ACC112 (cell line): ENCODE measurements around the gene MUC13.

Experiments
- H2AFZ ChIP-seq: fragments of 200-600 bp; sonication (generic); one replicate; pipeline ENCODE4 v1.6.0; 2017; ENCODE audit warnings: antibody characterized with exemption, low read length; ENCODE audit not compliant: unreplicated experiment
- H3K27ac ChIP-seq: fragments of 200-600 bp; sonication (generic); 2 replicates; pipeline ENCODE4 v1.5.1; 2014; ENCODE audit warnings: low read depth, mild to moderate bottlenecking, antibody characterized with exemption, low read length, moderate library complexity
- H3K27me3 ChIP-seq: fragments of 200-600 bp; sonication (generic); 2 replicates; pipeline ENCODE4 v1.6.1; 2014; ENCODE audit warnings: mild to moderate bottlenecking, antibody characterized with exemption, low read length, moderate library complexity, mixed read lengths; ENCODE audit not compliant: insufficient read depth
- H3K36me3 ChIP-seq: fragments of 200-600 bp; sonication (generic); 2 replicates; pipeline ENCODE4 v1.6.1; 2016; ENCODE audit warnings: mild to moderate bottlenecking, antibody characterized with exemption, low read length, moderate library complexity, mixed read lengths; ENCODE audit not compliant: insufficient read depth
- H3K4me1 ChIP-seq: fragments of 200-600 bp; sonication (generic); one replicate; pipeline ENCODE4 v1.6.1; 2016; ENCODE audit warnings: low read length, mixed read lengths; ENCODE audit not compliant: insufficient read depth, unreplicated experiment, control insufficient read depth
- H3K4me3 ChIP-seq: fragments of 200-600 bp; sonication (generic); 2 replicates; pipeline ENCODE4 v1.5.1; 2014; ENCODE audit warnings: mild to moderate bottlenecking, low read depth, low read length
- H3K79me2 ChIP-seq: fragments of 200-600 bp; sonication (generic); one replicate; pipeline ENCODE4 v1.6.0; 2016; ENCODE audit warnings: low read length; ENCODE audit not compliant: control insufficient read depth, unreplicated experiment, insufficient read depth

Gene MUC13

DNA sequence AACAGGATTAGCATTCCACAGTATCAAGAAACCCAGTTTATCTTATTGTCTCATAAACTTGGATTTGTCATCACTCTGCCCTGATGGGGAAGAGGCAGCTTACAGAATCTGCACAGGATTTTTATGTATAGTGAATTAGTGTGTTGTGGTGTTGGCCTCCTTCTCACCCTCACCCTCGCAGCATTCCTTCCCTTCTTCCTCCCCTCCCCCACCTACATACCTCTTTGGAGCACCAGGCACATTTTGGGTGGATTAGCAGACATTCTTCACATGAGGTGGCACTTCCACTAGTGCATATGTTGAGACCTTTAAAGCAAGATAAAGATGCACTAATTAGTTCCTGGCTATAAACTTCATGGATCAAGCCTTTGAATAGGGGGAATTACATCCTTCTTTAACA is 61.3 kb downstream of the MUC13 start:
- Histone ChIP-seq H3K27ac (no peak overlapping the region), H3K27me3 (no peaks in the 10 kb centered on the region), H3K79me2 (peaks cover 50% of the 10 kb centered on the region), H3K4me3 (no peak overlapping the region), H2AFZ (no peak overlapping the region), H3K4me1 (peaks cover 25% of the 10 kb centered on the region), H3K36me3 (peaks cover 11% of the 10 kb centered on the region; the same call in 1 of the 2 replicates)

GRCh38 chr3:124867511-124867910 is 67.0 kb downstream of the MUC13 start:
- no peaks in the 10 kb centered on the region for H3K4me1 ChIP-seq
- H2AFZ ChIP-seq: no peak overlapping the region
- H3K27me3 ChIP-seq: no peaks in the 10 kb centered on the region
- H3K79me2 ChIP-seq: peaks cover 8% of the 10 kb centered on the region
- H3K4me3 ChIP-seq: no peak overlapping the region
- H3K27ac ChIP-seq: no peak overlapping the region
- peaks cover 15% of the 10 kb centered on the region; the same call in 1 of the 2 replicates for H3K36me3 ChIP-seq

DNA sequence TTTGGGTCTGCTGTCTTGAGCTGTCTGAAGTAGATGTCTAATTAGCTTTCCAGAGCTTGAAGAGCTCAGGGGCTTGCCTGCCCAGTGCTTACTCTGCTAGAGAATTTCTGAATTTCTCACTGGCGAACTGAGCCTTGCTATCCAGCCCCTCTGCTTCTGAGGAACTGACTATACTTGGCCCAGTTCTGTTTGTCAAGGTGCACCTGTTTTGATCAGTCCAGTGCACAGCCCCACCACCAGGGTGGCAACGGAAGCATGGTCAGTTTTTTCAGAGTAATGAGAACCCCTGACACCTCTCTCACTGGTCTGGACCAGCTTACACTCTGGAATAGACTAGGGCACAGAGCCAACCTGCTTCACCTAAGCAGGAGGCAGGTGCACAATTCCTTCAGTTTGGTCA is 72.5 kb downstream of the MUC13 start:
- H3K79me2 ChIP-seq: peaks cover 5% of the 10 kb centered on the region
- no peak overlapping the region for H3K4me3 ChIP-seq
- peak overlapping the region; percentile 44 for H3K27ac ChIP-seq
- peaks cover 35% of the 10 kb centered on the region for H3K4me1 ChIP-seq
- no peak overlapping the region for H2AFZ ChIP-seq
- no peaks in the 10 kb centered on the region for H3K27me3 ChIP-seq
- peaks cover 6% of the 10 kb centered on the region; the same call in 1 of the 2 replicates for H3K36me3 ChIP-seq

DNA sequence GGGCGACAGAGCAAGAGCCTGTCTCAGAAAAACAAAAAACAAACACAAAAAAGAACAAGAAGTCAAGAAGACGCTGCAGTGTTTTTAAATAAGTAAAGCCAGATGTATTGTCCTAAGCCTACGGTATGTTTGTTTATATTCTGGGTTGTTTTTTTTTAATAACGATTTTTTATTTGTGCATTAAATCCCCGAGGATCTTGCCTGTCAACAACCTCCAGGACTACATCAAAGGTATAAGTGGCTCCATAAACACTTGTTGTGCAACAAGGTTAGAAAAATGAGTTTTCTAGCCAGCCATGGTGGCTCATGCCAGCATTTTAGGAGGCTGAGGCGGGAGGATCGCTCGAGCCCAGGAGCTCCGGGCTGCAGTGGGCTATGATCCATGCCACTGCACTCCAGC is 73.5 kb downstream of the MUC13 start:
- Histone ChIP-seq H3K79me2 (peaks cover 9% of the 10 kb centered on the region), H3K27ac (peak overlapping the region; percentile 89), H3K4me3 (no peak overlapping the region), H3K27me3 (no peaks in the 10 kb centered on the region), H2AFZ (no peak overlapping the region), H3K4me1 (peaks cover 35% of the 10 kb centered on the region), H3K36me3 (peaks cover 15% of the 10 kb centered on the region)

DNA sequence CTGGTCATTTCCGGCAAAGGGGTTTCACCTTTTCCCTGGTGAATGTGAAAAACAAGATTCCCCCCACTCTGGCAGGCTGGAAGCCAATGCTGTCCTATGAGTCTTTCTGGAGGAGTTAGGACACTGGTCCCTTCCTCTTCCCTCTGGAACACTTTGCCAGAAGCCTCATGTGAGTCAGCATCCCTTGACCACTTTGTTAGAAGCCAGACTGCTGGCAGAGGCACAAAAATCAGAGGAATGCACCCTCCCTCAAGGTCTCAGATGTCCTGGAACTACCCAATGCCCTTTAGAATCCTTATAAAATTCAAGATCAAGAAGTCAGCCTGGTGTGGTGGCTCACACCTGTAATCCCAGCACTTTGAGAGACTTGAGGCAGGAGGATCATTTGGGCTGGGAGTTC is 74.0 kb downstream of the MUC13 start:
- peaks cover 35% of the 10 kb centered on the region for H3K4me1 ChIP-seq
- H3K79me2 ChIP-seq: peaks cover 14% of the 10 kb centered on the region
- H3K4me3 ChIP-seq: no peak overlapping the region; the same call in 1 of the 2 replicates
- H3K27ac ChIP-seq: peak overlapping the region; percentile 89
- peaks cover 18% of the 10 kb centered on the region for H3K36me3 ChIP-seq
- H3K27me3 ChIP-seq: no peaks in the 10 kb centered on the region
- H2AFZ ChIP-seq: no peak overlapping the region

- Histone ChIP-seq H2AFZ (no peak overlapping the region), H3K27ac (peak overlapping the region; percentile 89), H3K4me1 (peaks cover 35% of the 10 kb centered on the region), H3K79me2 (peaks cover 16% of the 10 kb centered on the region), H3K36me3 (peaks cover 31% of the 10 kb centered on the region), H3K27me3 (no peaks in the 10 kb centered on the region), H3K4me3 (peak overlapping the region; percentile 35; the same call in 1 of the 2 replicates)
Measured at GRCh38 chr3:124859025-124859424, 75.5 kb downstream of the MUC13 start.

- Histone ChIP-seq H3K4me1 (peaks cover 35% of the 10 kb centered on the region), H2AFZ (no peak overlapping the region), H3K4me3 (no peak overlapping the region), H3K79me2 (peaks cover 13% of the 10 kb centered on the region), H3K27me3 (no peaks in the 10 kb centered on the region), H3K27ac (peak overlapping the region; percentile 89), H3K36me3 (peaks cover 34% of the 10 kb centered on the region)
Measured at GRCh38 chr3:124858275-124858674, 76.3 kb downstream of the MUC13 start.

GRCh38 chr3:124856677-124857076 is 77.9 kb downstream of the MUC13 start:
- Histone ChIP-seq H2AFZ (no peak overlapping the region), H3K4me3 (no peak overlapping the region), H3K79me2 (peaks cover 18% of the 10 kb centered on the region), H3K4me1 (peaks cover 33% of the 10 kb centered on the region), H3K36me3 (peaks cover 34% of the 10 kb centered on the region), H3K27me3 (no peaks in the 10 kb centered on the region), H3K27ac (no peak overlapping the region)
